C4-2B (cell line): Measurements from ENCODE around the gene LYRM1.

Experiments
- ZFX ChIP-seq: fragments of 450-650 bp; IDR thresholded peaks from 2 replicates; pipeline ENCODE4 v1.6.1; 2017
- TF ChIP-seq, protein P1 (sequence below): fragments of 450-650 bp; conservative IDR thresholded peaks from 2 replicates; pipeline ENCODE4 v1.5.1; 2017; ENCODE audit warnings: mild to moderate bottlenecking

DNA sequence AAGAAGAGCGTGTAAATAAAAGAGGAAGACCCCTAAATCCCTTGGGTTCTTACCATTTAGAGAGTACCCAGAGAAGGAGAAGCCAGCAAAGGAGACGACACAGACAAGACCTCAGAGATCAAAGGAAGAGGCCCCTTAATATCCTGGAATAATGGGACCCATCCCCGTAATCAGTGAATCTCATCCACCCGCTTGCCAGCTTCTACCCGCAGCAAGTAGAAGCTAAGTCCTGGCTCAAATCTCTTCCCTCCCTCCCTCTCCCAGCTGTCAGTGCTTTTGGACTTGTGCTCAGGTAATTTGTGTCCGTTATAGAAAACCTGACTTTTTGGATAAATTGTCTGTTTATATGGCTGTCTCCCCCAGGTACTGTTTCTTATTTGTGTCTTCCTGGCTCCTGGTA is 1.9 kb downstream of the LYRM1 start:
- TF ChIP-seq, protein P1, sequence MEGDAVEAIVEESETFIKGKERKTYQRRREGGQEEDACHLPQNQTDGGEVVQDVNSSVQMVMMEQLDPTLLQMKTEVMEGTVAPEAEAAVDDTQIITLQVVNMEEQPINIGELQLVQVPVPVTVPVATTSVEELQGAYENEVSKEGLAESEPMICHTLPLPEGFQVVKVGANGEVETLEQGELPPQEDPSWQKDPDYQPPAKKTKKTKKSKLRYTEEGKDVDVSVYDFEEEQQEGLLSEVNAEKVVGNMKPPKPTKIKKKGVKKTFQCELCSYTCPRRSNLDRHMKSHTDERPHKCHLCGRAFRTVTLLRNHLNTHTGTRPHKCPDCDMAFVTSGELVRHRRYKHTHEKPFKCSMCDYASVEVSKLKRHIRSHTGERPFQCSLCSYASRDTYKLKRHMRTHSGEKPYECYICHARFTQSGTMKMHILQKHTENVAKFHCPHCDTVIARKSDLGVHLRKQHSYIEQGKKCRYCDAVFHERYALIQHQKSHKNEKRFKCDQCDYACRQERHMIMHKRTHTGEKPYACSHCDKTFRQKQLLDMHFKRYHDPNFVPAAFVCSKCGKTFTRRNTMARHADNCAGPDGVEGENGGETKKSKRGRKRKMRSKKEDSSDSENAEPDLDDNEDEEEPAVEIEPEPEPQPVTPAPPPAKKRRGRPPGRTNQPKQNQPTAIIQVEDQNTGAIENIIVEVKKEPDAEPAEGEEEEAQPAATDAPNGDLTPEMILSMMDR = no peak
- no peak for TF ChIP-seq ZFX
